ENCODE data around the gene ACAD11.

ACAD11 gene

GRCh38 chr3:132638706-132639105 lies 20.9 kb downstream of the ACAD11 start:
- Histone ChIP-seq H3K36me3 (ENCODE audit: insufficient read depth, insufficient read length, low read length) (peaks cover 12% of the 10 kb centered on the region), H3K4me1 (ENCODE audit: insufficient read depth, insufficient read length) (no peaks in the 10 kb centered on the region), H3K4me3 (ENCODE audit: insufficient read length, low read depth) (no peak overlapping the region), H3K27me3 (ENCODE audit: insufficient read depth, insufficient read length) (no peaks in the 10 kb centered on the region), H3K9me3 (ENCODE audit: insufficient read depth, low read length) (no peaks in the 10 kb centered on the region), H3K9ac (ENCODE audit: insufficient read length, low read depth) (no peak overlapping the region)
- no peak for TF ChIP-seq YY1 (IDR thresholded peaks at IDR 0.05; ENCODE audit: insufficient read depth, insufficient read length)
- no peak for TF ChIP-seq SUZ12 (IDR thresholded peaks at IDR 0.05; ENCODE audit: extremely low read depth, insufficient read depth, insufficient read length)
- no peak for TF ChIP-seq ZNF274 (IDR thresholded peaks at IDR 0.05; ENCODE audit: low read depth, low read length)
- no peak for DNase-seq (ENCODE audit: low read depth, low spot score)

- H3K4me1 ChIP-seq (ENCODE audit: insufficient read depth, insufficient read length): no peaks in the 10 kb centered on the region
- H3K9ac ChIP-seq (ENCODE audit: insufficient read length, low read depth): no peak overlapping the region
- no peaks in the 10 kb centered on the region for H3K27me3 ChIP-seq (ENCODE audit: insufficient read depth, insufficient read length)
- H3K9me3 ChIP-seq (ENCODE audit: insufficient read depth, low read length): no peaks in the 10 kb centered on the region
- H3K36me3 ChIP-seq (ENCODE audit: insufficient read depth, insufficient read length, low read length): peaks cover 12% of the 10 kb centered on the region
- no peak for DNase-seq (ENCODE audit: low read depth, low spot score)
- TF ChIP-seq YY1 (IDR thresholded peaks at IDR 0.05; ENCODE audit: insufficient read depth, insufficient read length) (no peak), ZNF274 (IDR thresholded peaks at IDR 0.05; ENCODE audit: low read depth, low read length) (no peak), SUZ12 (IDR thresholded peaks at IDR 0.05; ENCODE audit: extremely low read depth, insufficient read depth, insufficient read length) (no peak)
- H3K4me3 ChIP-seq (ENCODE audit: insufficient read length, low read depth): no peak overlapping the region
These were observed 22.0 kb downstream of the ACAD11 start for GRCh38 chr3:132637590-132637989.

- Histone ChIP-seq H3K9me3 (ENCODE audit: insufficient read depth, low read length) (no peaks in the 10 kb centered on the region), H3K4me1 (ENCODE audit: insufficient read depth, insufficient read length) (no peaks in the 10 kb centered on the region), H3K27me3 (ENCODE audit: insufficient read depth, insufficient read length) (no peaks in the 10 kb centered on the region), H3K4me3 (ENCODE audit: insufficient read length, low read depth) (no peak overlapping the region), H3K9ac (ENCODE audit: insufficient read length, low read depth) (no peak overlapping the region), H3K36me3 (ENCODE audit: insufficient read depth, insufficient read length, low read length) (peaks cover 10% of the 10 kb centered on the region)
- DNase-seq (ENCODE audit: low read depth, low spot score): no peak
- no peak for TF ChIP-seq ZNF274 (IDR thresholded peaks at IDR 0.05; ENCODE audit: low read depth, low read length)
- TF ChIP-seq SUZ12 (IDR thresholded peaks at IDR 0.05; ENCODE audit: extremely low read depth, insufficient read depth, insufficient read length): no peak
- TF ChIP-seq YY1 (IDR thresholded peaks at IDR 0.05; ENCODE audit: insufficient read depth, insufficient read length): no peak
These were observed 24.6 kb downstream of the ACAD11 start for GRCh38 chr3:132635052-132635451.

DNA sequence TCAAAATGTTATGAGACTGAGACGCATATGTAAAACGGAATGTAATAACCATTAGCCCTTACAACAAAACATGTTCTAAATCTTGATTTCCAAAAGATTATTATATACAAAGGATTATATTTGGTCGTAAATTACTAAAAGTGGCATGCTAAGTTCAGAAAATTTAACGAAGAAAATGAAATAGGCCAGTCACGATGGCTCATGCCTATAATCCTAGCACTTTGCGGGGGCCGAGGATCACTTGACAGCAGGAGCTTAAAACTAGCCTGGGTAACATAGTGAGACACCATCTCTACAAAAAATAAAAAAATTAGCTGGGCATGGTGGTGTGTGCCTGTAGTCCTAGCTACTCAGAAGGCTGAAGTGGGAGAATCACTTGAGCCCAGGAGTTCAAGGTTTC lies 29.0 kb downstream of the ACAD11 start:
- Histone ChIP-seq H3K27me3 (ENCODE audit: insufficient read depth, insufficient read length) (no peaks in the 10 kb centered on the region), H3K4me3 (ENCODE audit: insufficient read length, low read depth) (no peak overlapping the region), H3K4me1 (ENCODE audit: insufficient read depth, insufficient read length) (no peaks in the 10 kb centered on the region), H3K9me3 (ENCODE audit: insufficient read depth, low read length) (no peaks in the 10 kb centered on the region), H3K36me3 (ENCODE audit: insufficient read depth, insufficient read length, low read length) (peaks cover 16% of the 10 kb centered on the region), H3K9ac (ENCODE audit: insufficient read length, low read depth) (no peak overlapping the region)
- DNase-seq (ENCODE audit: low read depth, low spot score): no peak
- TF ChIP-seq YY1 (IDR thresholded peaks at IDR 0.05; ENCODE audit: insufficient read depth, insufficient read length) (no peak), ZNF274 (IDR thresholded peaks at IDR 0.05; ENCODE audit: low read depth, low read length) (no peak), SUZ12 (IDR thresholded peaks at IDR 0.05; ENCODE audit: extremely low read depth, insufficient read depth, insufficient read length) (no peak)

DNA sequence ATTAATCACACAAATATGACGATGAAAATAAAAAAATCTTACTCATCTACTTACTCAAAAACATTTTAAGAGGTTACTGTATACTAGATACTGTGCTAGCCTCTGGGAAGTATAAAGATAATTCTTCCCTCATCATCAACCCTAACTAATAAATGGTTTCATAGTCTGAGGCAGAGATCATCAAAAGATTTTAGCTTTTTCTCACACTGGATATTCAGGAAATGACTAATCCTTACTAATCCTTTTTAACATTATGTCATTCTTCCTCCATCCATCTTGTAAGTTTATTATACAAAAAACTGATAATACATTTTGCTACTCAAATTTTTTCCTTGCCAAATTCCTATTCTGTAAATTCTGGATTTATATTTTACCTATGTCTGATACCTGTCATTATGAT lies 29.7 kb downstream of the ACAD11 start:
- no peak for TF ChIP-seq SUZ12 (IDR thresholded peaks at IDR 0.05; ENCODE audit: extremely low read depth, insufficient read depth, insufficient read length)
- DNase-seq (ENCODE audit: low read depth, low spot score): no peak
- H3K9ac ChIP-seq (ENCODE audit: insufficient read length, low read depth): no peak overlapping the region
- H3K36me3 ChIP-seq (ENCODE audit: insufficient read depth, insufficient read length, low read length): peaks cover 16% of the 10 kb centered on the region
- H3K9me3 ChIP-seq (ENCODE audit: insufficient read depth, low read length): no peaks in the 10 kb centered on the region
- no peaks in the 10 kb centered on the region for H3K27me3 ChIP-seq (ENCODE audit: insufficient read depth, insufficient read length)
- no peak overlapping the region for H3K4me3 ChIP-seq (ENCODE audit: insufficient read length, low read depth)
- H3K4me1 ChIP-seq (ENCODE audit: insufficient read depth, insufficient read length): no peaks in the 10 kb centered on the region

GRCh38 chr3:132628157-132628556 lies 31.5 kb downstream of the ACAD11 start:
- H3K27me3 ChIP-seq (ENCODE audit: insufficient read depth, insufficient read length): no peaks in the 10 kb centered on the region

GRCh38 chr3:132626955-132627354 lies 32.7 kb downstream of the ACAD11 start:
- DNase-seq (ENCODE audit: low read depth, low spot score): no peak
- H3K4me3 ChIP-seq (ENCODE audit: insufficient read length, low read depth): no peak overlapping the region
- no peaks in the 10 kb centered on the region for H3K27me3 ChIP-seq (ENCODE audit: insufficient read depth, insufficient read length)
- no peak overlapping the region for H3K9ac ChIP-seq (ENCODE audit: insufficient read length, low read depth)
- no peaks in the 10 kb centered on the region for H3K9me3 ChIP-seq (ENCODE audit: insufficient read depth, low read length)
- H3K4me1 ChIP-seq (ENCODE audit: insufficient read depth, insufficient read length): no peaks in the 10 kb centered on the region
- H3K36me3 ChIP-seq (ENCODE audit: insufficient read depth, insufficient read length, low read length): peaks cover 16% of the 10 kb centered on the region
- no peak for TF ChIP-seq YY1 (IDR thresholded peaks at IDR 0.05; ENCODE audit: insufficient read depth, insufficient read length)
- TF ChIP-seq ZNF274 (IDR thresholded peaks at IDR 0.05; ENCODE audit: low read depth, low read length): no peak
- TF ChIP-seq SUZ12 (IDR thresholded peaks at IDR 0.05; ENCODE audit: extremely low read depth, insufficient read depth, insufficient read length): no peak

More at GRCh38 chr3:132628157-132628556, 31.5 kb downstream of the ACAD11 start:
- Histone ChIP-seq H3K9ac (ENCODE audit: insufficient read length, low read depth) (no peak overlapping the region), H3K4me1 (ENCODE audit: insufficient read depth, insufficient read length) (no peaks in the 10 kb centered on the region), H3K4me3 (ENCODE audit: insufficient read length, low read depth) (no peak overlapping the region), H3K36me3 (ENCODE audit: insufficient read depth, insufficient read length, low read length) (peaks cover 16% of the 10 kb centered on the region), H3K9me3 (ENCODE audit: insufficient read depth, low read length) (no peaks in the 10 kb centered on the region)
- DNase-seq (ENCODE audit: low read depth, low spot score): no peak
- no peak for TF ChIP-seq SUZ12 (IDR thresholded peaks at IDR 0.05; ENCODE audit: extremely low read depth, insufficient read depth, insufficient read length)
- no peak for TF ChIP-seq ZNF274 (IDR thresholded peaks at IDR 0.05; ENCODE audit: low read depth, low read length)
- no peak for TF ChIP-seq YY1 (IDR thresholded peaks at IDR 0.05; ENCODE audit: insufficient read depth, insufficient read length)

DNA sequence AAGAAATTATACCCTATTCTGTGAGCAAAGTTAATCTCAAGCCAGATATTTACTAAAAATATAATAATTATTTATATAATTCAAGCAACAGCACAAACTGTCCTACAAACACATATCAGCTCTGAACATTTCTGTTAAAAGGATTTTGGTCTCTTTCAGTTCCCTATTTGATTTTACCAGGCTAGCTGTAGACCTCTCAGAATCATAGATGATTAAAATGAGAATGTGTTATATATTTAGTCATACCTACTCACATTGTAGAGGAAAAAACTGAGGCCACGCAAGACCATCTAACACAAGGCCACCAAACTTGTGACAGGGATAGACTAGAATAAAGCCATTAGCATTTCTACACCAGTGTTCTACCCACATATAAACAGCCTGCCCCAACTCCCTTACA lies 34.0 kb downstream of the ACAD11 start:
- no peak for TF ChIP-seq YY1 (IDR thresholded peaks at IDR 0.05; ENCODE audit: insufficient read depth, insufficient read length)
- no peak for TF ChIP-seq ZNF274 (IDR thresholded peaks at IDR 0.05; ENCODE audit: low read depth, low read length)
- TF ChIP-seq SUZ12 (IDR thresholded peaks at IDR 0.05; ENCODE audit: extremely low read depth, insufficient read depth, insufficient read length): no peak
- Histone ChIP-seq H3K4me1 (ENCODE audit: insufficient read depth, insufficient read length) (no peaks in the 10 kb centered on the region), H3K27me3 (ENCODE audit: insufficient read depth, insufficient read length) (no peaks in the 10 kb centered on the region), H3K9me3 (ENCODE audit: insufficient read depth, low read length) (no peaks in the 10 kb centered on the region), H3K36me3 (ENCODE audit: insufficient read depth, insufficient read length, low read length) (peaks cover 16% of the 10 kb centered on the region), H3K9ac (ENCODE audit: insufficient read length, low read depth) (no peak overlapping the region), H3K4me3 (ENCODE audit: insufficient read length, low read depth) (no peak overlapping the region)
- no peak for DNase-seq (ENCODE audit: low read depth, low spot score)

All from NT2/D1 (cell line).